HepG2 (cell line): ENCODE data around the gene PLSCR5. TPM values are rescaled to one million over a fixed set of nuclear protein-coding genes. Genes with fewer than 3 reads are reported as not detected.

ENCODE experiments used
- ATRX ChIP-seq: sonication (generic); formaldehyde crosslinking; IDR thresholded peaks from 2 replicates; pipeline ENCODE4 v1.4.0; 2020; ENCODE audit warnings: missing genetic modification reagents, borderline replicate concordance
- BRCA1 ChIP-seq: sonication (generic); formaldehyde crosslinking; IDR thresholded peaks from 2 replicates; pipeline ENCODE4 v1.4.0; 2020; ENCODE audit warnings: missing genetic modification reagents
- CBX5 ChIP-seq: sonication (generic); formaldehyde crosslinking; IDR thresholded peaks from 2 replicates; pipeline ENCODE4 v1.4.0; 2020; ENCODE audit warnings: missing genetic modification reagents, borderline replicate concordance
- ETV6 ChIP-seq: sonication (generic); formaldehyde crosslinking; conservative IDR thresholded peaks from 2 replicates; pipeline ENCODE4 v1.4.0; 2020; ENCODE audit warnings: missing genetic modification reagents
- GFI1 ChIP-seq: sonication (generic); formaldehyde crosslinking; IDR thresholded peaks from 2 replicates; pipeline ENCODE4 v1.5.0; 2020; ENCODE audit warnings: missing genetic modification reagents, mild to moderate bottlenecking, borderline replicate concordance
- GLI4 ChIP-seq: sonication (generic); formaldehyde crosslinking; IDR thresholded peaks from 2 replicates; pipeline ENCODE4 v1.5.1; 2020; ENCODE audit warnings: missing genetic modification reagents, mild to moderate bottlenecking, moderate library complexity, borderline replicate concordance
- MBNL3 ChIP-seq: fragments of 250-450 bp; sonication (Bioruptor Pico); conservative IDR thresholded peaks from 2 replicates; pipeline ENCODE4 v1.8.0; 2022; ENCODE audit warnings: mild to moderate bottlenecking, inconsistent platforms
- NFIB ChIP-seq: sonication (generic); formaldehyde crosslinking; IDR thresholded peaks from 2 replicates; pipeline ENCODE4 v1.9.0; 2021; ENCODE audit warnings: missing genetic modification reagents, mild to moderate bottlenecking, borderline replicate concordance
- NR2C2 ChIP-seq: sonication (generic); formaldehyde crosslinking; IDR thresholded peaks from 2 replicates; pipeline ENCODE4 v1.4.0; 2020; ENCODE audit warnings: missing genetic modification reagents, mild to moderate bottlenecking, moderate library complexity, borderline replicate concordance
- RFXANK ChIP-seq: IDR thresholded peaks from 2 replicates; pipeline ENCODE4 v1.6.1; 2016
- TEAD3 ChIP-seq: optimal IDR thresholded peaks from 2 replicates; pipeline ENCODE3; 2016; ENCODE audit warnings: borderline replicate concordance
- ZNF20 ChIP-seq: sonication (generic); formaldehyde crosslinking; IDR thresholded peaks from 2 replicates; pipeline ENCODE4 v1.4.0; 2020; ENCODE audit warnings: mild to moderate bottlenecking, moderate library complexity, missing genetic modification reagents
- ZNF274 ChIP-seq: sonication (generic); formaldehyde crosslinking; IDR thresholded peaks from 2 replicates; pipeline ENCODE4 v1.5.1; 2020; ENCODE audit warnings: mild to moderate bottlenecking, missing genetic modification reagents
- ZNF44 ChIP-seq: sonication (generic); formaldehyde crosslinking; IDR thresholded peaks from 2 replicates; pipeline ENCODE4 v1.5.1; 2020; ENCODE audit warnings: mild to moderate bottlenecking, missing genetic modification reagents
- ZNF468 ChIP-seq: sonication (generic); formaldehyde crosslinking; IDR thresholded peaks from 2 replicates; pipeline ENCODE4 v1.8.0; 2022; ENCODE audit warnings: mild to moderate bottlenecking, moderate library complexity, missing genetic modification reagents
- ZNF562 ChIP-seq: sonication (generic); formaldehyde crosslinking; IDR thresholded peaks from 2 replicates; pipeline ENCODE4 v1.8.0; 2022; ENCODE audit warnings: missing genetic modification reagents, borderline replicate concordance
- ZNF572 ChIP-seq: sonication (generic); formaldehyde crosslinking; IDR thresholded peaks from 2 replicates; pipeline ENCODE4 v1.5.1; 2020; ENCODE audit warnings: mild to moderate bottlenecking, missing genetic modification reagents
- ZNF776 ChIP-seq: sonication (generic); formaldehyde crosslinking; IDR thresholded peaks from 2 replicates; pipeline ENCODE4 v1.4.0; 2020; ENCODE audit warnings: mild to moderate bottlenecking, missing genetic modification reagents
- polyA plus RNA-seq, 8 experiments: library from polyadenylated mRNA; depleted of rRNA in 3 of 8; stranded (reverse) in 7 of 8; unstranded in 1 of 8; fragments of >200 nt; fragmentation: Illumina TruSeq in 4 of 8; extraction: Trizol in 4 of 8; gene quantifications; 2 replicates each; pipeline versions ENCODE4 v1.2.1 to v1.2.3, GENCODE V29; 2011 to 2016; ENCODE audit warnings: low read depth in 4 of 8, missing spikeins in 1 of 8, mixed read lengths in 1 of 8; ENCODE audit not compliant: insufficient read depth in 1 of 8
- total RNA-seq, 5 experiments: library from RNA; depleted of rRNA; stranded (reverse); fragments of >200 nt; fragmentation: Illumina TruSeq; extraction: Trizol; gene quantifications; 2 replicates each; pipeline ENCODE4 v1.2.3, GENCODE V29; 2016; ENCODE audit warnings: low read depth in 1 of 5
- TF ChIP-seq, protein P1 (sequence below): sonication (generic); formaldehyde crosslinking; IDR thresholded peaks from 2 replicates; pipeline ENCODE4 v1.4.0; 2020; ENCODE audit warnings: missing genetic modification reagents, borderline replicate concordance
- TF ChIP-seq, protein P2 (sequence below): sonication (generic); formaldehyde crosslinking; IDR thresholded peaks from 2 replicates; pipeline ENCODE4 v1.4.0; 2020; ENCODE audit warnings: mild to moderate bottlenecking, missing genetic modification reagents
- TF ChIP-seq, protein P3 (sequence below), 2 experiments: sonication (generic) in 1 of 2; formaldehyde crosslinking in 1 of 2; IDR thresholded peaks; 2 replicates each; pipeline versions ENCODE4 v1.5.1 to v1.6.1; 2011 to 2020; ENCODE audit warnings: borderline replicate concordance in 1 of 2, low read depth in 1 of 2, low read length in 1 of 2, mild to moderate bottlenecking in 1 of 2, missing genetic modification reagents in 1 of 2, moderate library complexity in 1 of 2

PLSCR5 gene
- total and polyA plus RNA-seq, 2 of the 13 experiments (the other 11 are each of a cell fraction or from before 2014, with no cell fraction given): 0.50 TPM; not detected in 1

DNA sequence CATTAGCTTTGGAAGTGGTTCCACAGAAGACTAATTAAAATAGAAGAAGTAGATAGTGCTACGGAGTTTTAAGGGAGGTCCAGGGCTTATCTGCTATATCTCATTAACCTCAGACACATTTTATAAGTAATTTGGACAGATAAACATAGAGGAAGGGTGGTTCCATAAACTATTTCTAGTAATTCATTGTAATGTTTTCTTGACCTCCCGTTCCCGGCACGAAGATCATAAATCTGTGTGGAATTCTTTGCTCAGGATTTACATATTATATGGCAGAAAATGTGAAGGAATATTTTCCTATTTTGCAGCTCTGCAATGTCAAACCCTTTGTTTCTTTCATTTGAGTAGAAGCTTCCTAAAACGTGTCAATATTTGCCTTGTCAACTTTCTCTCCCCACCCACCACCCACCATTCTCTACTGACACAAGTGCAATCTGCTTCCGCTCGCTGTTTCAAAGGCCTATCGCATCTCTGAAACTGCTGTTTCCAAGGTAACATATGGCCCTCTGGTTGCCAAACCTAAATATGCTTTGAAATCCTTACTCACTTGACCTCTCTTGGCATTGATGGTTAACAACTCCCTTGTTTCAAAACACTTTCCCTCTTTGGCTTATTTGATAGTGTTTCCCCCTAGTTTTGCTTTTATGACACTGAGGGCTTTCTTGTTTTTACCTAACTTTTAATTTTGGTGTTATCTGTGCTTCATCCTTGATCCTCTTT is 21.4 kb upstream of the PLSCR5 start (continued):
- TF ChIP-seq, protein P1, sequence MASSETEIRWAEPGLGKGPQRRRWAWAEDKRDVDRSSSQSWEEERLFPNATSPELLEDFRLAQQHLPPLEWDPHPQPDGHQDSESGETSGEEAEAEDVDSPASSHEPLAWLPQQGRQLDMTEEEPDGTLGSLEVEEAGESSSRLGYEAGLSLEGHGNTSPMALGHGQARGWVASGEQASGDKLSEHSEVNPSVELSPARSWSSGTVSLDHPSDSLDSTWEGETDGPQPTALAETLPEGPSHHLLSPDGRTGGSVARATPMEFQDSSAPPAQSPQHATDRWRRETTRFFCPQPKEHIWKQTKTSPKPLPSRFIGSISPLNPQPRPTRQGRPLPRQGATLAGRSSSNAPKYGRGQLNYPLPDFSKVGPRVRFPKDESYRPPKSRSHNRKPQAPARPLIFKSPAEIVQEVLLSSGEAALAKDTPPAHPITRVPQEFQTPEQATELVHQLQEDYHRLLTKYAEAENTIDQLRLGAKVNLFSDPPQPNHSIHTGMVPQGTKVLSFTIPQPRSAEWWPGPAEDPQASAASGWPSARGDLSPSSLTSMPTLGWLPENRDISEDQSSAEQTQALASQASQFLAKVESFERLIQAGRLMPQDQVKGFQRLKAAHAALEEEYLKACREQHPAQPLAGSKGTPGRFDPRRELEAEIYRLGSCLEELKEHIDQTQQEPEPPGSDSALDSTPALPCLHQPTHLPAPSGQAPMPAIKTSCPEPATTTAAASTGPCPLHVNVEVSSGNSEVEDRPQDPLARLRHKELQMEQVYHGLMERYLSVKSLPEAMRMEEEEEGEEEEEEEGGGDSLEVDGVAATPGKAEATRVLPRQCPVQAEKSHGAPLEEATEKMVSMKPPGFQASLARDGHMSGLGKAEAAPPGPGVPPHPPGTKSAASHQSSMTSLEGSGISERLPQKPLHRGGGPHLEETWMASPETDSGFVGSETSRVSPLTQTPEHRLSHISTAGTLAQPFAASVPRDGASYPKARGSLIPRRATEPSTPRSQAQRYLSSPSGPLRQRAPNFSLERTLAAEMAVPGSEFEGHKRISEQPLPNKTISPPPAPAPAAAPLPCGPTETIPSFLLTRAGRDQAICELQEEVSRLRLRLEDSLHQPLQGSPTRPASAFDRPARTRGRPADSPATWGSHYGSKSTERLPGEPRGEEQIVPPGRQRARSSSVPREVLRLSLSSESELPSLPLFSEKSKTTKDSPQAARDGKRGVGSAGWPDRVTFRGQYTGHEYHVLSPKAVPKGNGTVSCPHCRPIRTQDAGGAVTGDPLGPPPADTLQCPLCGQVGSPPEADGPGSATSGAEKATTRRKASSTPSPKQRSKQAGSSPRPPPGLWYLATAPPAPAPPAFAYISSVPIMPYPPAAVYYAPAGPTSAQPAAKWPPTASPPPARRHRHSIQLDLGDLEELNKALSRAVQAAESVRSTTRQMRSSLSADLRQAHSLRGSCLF (CRISPR knock-in tag): no peak
- TF ChIP-seq NFIB (CRISPR knock-in tag) (no peak), ETV6 (no peak), GFI1 (peak; percentile 94), ZNF776 (no peak), ZNF468 (CRISPR knock-in tag) (no peak), RFXANK (peak; percentile 87), ZNF572 (CRISPR knock-in tag) (no peak), MBNL3 (CRISPR knock-in tag) (no peak), ZNF20 (no peak), ZNF44 (CRISPR knock-in tag) (no peak), GLI4 (CRISPR knock-in tag) (no peak), CBX5 (CRISPR knock-in tag) (peak; percentile 84; the same call in 1 of the 2 replicates), ZNF274 (CRISPR knock-in tag) (no peak), BRCA1 (no peak), ZNF562 (CRISPR knock-in tag) (no peak), ATRX (CRISPR knock-in tag) (no peak), TEAD3 (peak; percentile 94), NR2C2 (CRISPR knock-in tag) (peak; percentile 68; the same call in 1 of the 2 replicates)
- TF ChIP-seq, protein P2, sequence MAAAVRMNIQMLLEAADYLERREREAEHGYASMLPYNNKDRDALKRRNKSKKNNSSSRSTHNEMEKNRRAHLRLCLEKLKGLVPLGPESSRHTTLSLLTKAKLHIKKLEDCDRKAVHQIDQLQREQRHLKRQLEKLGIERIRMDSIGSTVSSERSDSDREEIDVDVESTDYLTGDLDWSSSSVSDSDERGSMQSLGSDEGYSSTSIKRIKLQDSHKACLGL (CRISPR knock-in tag): no peak
- TF ChIP-seq, protein P3, sequence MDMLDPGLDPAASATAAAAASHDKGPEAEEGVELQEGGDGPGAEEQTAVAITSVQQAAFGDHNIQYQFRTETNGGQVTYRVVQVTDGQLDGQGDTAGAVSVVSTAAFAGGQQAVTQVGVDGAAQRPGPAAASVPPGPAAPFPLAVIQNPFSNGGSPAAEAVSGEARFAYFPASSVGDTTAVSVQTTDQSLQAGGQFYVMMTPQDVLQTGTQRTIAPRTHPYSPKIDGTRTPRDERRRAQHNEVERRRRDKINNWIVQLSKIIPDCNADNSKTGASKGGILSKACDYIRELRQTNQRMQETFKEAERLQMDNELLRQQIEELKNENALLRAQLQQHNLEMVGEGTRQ (IDR thresholded peaks at IDR 0.05; ENCODE audit: low read depth, low read length): no peak
- TF ChIP-seq, protein P3 (CRISPR knock-in tag; IDR thresholded peaks at IDR 0.05; ENCODE audit: borderline replicate concordance): no peak
